K562 (cell line): ENCODE data around the gene ZNF609. TPM values are rescaled to one million over a fixed set of nuclear protein-coding genes. Genes with fewer than 3 reads are reported as not detected.

Experiments used
- CBX3 ChIP-seq, 2 experiments: IDR thresholded peaks; 1 replicate in 1 of 2; 2 replicates in 1 of 2; pipeline ENCODE4 v1.6.1; 2012; ENCODE audit warnings: inconsistent platforms in 2 of 2, low read length in 2 of 2, borderline replicate concordance in 1 of 2, control low read depth in 1 of 2
- HDAC1 ChIP-seq, 2 experiments: fragments of 450-650 bp; IDR thresholded peaks; 2 replicates each; pipeline ENCODE4 v1.6.1; 2016 to 2017; ENCODE audit warnings: inconsistent platforms in 1 of 2, mild to moderate bottlenecking in 1 of 2, moderate library complexity in 1 of 2
- HNRNPK ChIP-seq: fragments of 200-400 bp; formaldehyde crosslinking; IDR thresholded peaks from one replicate; pipeline ENCODE4 v1.6.1; 2018; ENCODE audit warnings: mild to moderate bottlenecking, low read depth, low read length; ENCODE audit not compliant: poor library complexity, severe bottlenecking
- HOXB6 ChIP-seq: fragments of 250-450 bp; sonication (Bioruptor Pico); IDR thresholded peaks from 2 replicates; pipeline ENCODE4 v1.5.1; 2022; ENCODE audit warnings: mild to moderate bottlenecking, borderline replicate concordance
- IRF9 ChIP-seq: fragments of 450-650 bp; IDR thresholded peaks from 2 replicates; pipeline ENCODE4 v1.6.1; 2016; ENCODE audit warnings: missing biosample characterization, missing genetic modification characterization
- NCOA6 ChIP-seq: fragments of 450-650 bp; IDR thresholded peaks from 2 replicates; pipeline ENCODE4 v1.6.1; 2017; ENCODE audit warnings: mild to moderate bottlenecking
- NUFIP1 ChIP-seq: fragments of 450-650 bp; IDR thresholded peaks from 2 replicates; pipeline ENCODE4 v1.6.1; 2018; ENCODE audit not compliant: partially characterized antibody
- POLR2AphosphoS2 ChIP-seq: IDR thresholded peaks from 2 replicates; pipeline ENCODE4 v1.6.1; 2012; ENCODE audit warnings: low read length, improper control_type of control experiment
- PRMT5 ChIP-seq: sonication (generic); formaldehyde crosslinking; IDR thresholded peaks from 2 replicates; pipeline ENCODE4 v1.5.0; 2020; ENCODE audit warnings: missing genetic modification reagents
- SOX6 ChIP-seq: fragments of 450-650 bp; IDR thresholded peaks from 2 replicates; pipeline ENCODE4 v1.6.1; 2014; ENCODE audit warnings: mild to moderate bottlenecking
- THRB ChIP-seq: fragments of 450-650 bp; formaldehyde crosslinking; conservative IDR thresholded peaks from 2 replicates; pipeline ENCODE4 v1.4.0; 2022; ENCODE audit warnings: mild to moderate bottlenecking, missing genetic modification characterization
- USF2 ChIP-seq: sonication (generic); formaldehyde crosslinking; IDR thresholded peaks from 2 replicates; pipeline ENCODE4 v1.5.0; 2020; ENCODE audit warnings: missing genetic modification reagents
- ZBTB17 ChIP-seq: fragments of 450-650 bp; formaldehyde crosslinking; IDR thresholded peaks from 2 replicates; pipeline ENCODE4 v1.4.0; 2020; ENCODE audit warnings: mild to moderate bottlenecking
- ZNF146 ChIP-seq: IDR thresholded peaks from one replicate; pipeline ENCODE4 v1.6.1; 2018; ENCODE audit warnings: missing compliant biosample characterization; ENCODE audit not compliant: unreplicated experiment
- ZNF655 ChIP-seq: fragments of 250-450 bp; sonication (Bioruptor Pico); IDR thresholded peaks from 2 replicates; pipeline ENCODE4 v1.5.0; 2021
- ZNF77 ChIP-seq: fragments of 250-450 bp; sonication (Bioruptor Pico); IDR thresholded peaks from 2 replicates; pipeline ENCODE4 v1.5.0; 2020
- polyA plus RNA-seq, 8 experiments: library from polyadenylated mRNA; depleted of rRNA in 4 of 8; stranded (reverse) in 5 of 8; unstranded in 3 of 8; fragments of >200 nt; fragmentation: Nextera tagmentation in 2 of 8; fragmentation: Illumina TruSeq in 1 of 8; extraction: Ambion mirVana in 2 of 8; extraction: Trizol in 1 of 8; gene quantifications; 2 replicates each; pipeline versions ENCODE4 v1.2.1 to v1.2.3, GENCODE V29; 2011 to 2014; ENCODE audit warnings: inconsistent platforms in 1 of 8, missing spikeins in 1 of 8
- total RNA-seq, 7 experiments: library from RNA; depleted of rRNA in 6 of 7; stranded (reverse); fragments of >200 nt in 6 of 7; fragmentation: Illumina TruSeq in 2 of 7; extraction: Trizol in 2 of 7; gene quantifications; 2 replicates each; pipeline versions ENCODE4 v1.2.1 to v1.2.3, GENCODE V29; 2011 to 2021; ENCODE audit warnings: low replicate concordance in 1 of 7
- TF ChIP-seq, protein P1 (sequence below), 3 experiments: fragments of 200-800 bp in 1 of 3; fragments of 250-450 bp in 1 of 3; fragments of 450-650 bp in 1 of 3; sonication (Bioruptor Pico) in 1 of 3; sonication (Bioruptor generic) in 1 of 3; formaldehyde crosslinking in 1 of 3; IDR thresholded peaks; 2 replicates each; pipeline versions ENCODE4 v1.6.1 to v1.8.0; 2016 to 2022; ENCODE audit warnings: mild to moderate bottlenecking in 2 of 3, missing genetic modification characterization in 2 of 3, missing compliant biosample characterization in 1 of 3, moderate library complexity in 1 of 3
- TF ChIP-seq, protein P2 (sequence below), 2 experiments: fragments of 450-650 bp in 1 of 2; sonication (generic) in 1 of 2; formaldehyde crosslinking in 1 of 2; IDR thresholded peaks in 1 of 2; conservative IDR thresholded peaks in 1 of 2; 2 replicates each; pipeline versions ENCODE4 v1.6.1 to v1.8.1; 2016 to 2023; ENCODE audit warnings: mild to moderate bottlenecking in 2 of 2, moderate library complexity in 2 of 2, inconsistent platforms in 1 of 2, missing genetic modification reagents in 1 of 2

The ZNF609 gene
- total and polyA plus RNA-seq, 9 of the 15 experiments (the other 6 are each of a cell fraction or from before 2014, with no cell fraction given): 3.0 to 38.7 (median 17.8) TPM

DNA sequence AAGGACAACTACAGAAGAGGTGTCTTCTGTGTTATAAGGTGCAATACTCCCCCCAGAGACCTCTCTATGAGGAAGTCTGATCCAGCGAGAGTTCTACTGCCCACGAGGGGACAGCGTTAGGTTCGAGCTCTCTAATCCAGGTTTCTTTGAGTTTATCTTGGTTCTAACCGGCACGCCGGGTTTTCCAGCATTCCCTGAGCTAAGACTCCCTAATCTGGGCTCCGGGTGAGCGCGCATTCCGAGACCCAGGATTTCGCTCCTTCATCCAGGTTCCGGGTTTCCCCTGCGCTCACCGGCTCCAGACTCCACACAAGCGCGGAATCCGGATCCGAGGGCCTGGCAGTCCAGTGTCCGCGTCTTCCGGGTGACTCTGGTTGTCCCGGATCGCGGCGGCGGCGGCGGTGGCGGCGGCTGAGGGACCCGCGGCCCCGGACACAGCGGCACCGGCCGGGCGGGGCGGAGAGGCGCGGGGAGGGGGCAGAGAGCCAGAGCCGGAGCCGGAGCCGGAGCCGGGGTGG lies at the start of gene ZNF609 (continued):
- TF ChIP-seq, protein P1, sequence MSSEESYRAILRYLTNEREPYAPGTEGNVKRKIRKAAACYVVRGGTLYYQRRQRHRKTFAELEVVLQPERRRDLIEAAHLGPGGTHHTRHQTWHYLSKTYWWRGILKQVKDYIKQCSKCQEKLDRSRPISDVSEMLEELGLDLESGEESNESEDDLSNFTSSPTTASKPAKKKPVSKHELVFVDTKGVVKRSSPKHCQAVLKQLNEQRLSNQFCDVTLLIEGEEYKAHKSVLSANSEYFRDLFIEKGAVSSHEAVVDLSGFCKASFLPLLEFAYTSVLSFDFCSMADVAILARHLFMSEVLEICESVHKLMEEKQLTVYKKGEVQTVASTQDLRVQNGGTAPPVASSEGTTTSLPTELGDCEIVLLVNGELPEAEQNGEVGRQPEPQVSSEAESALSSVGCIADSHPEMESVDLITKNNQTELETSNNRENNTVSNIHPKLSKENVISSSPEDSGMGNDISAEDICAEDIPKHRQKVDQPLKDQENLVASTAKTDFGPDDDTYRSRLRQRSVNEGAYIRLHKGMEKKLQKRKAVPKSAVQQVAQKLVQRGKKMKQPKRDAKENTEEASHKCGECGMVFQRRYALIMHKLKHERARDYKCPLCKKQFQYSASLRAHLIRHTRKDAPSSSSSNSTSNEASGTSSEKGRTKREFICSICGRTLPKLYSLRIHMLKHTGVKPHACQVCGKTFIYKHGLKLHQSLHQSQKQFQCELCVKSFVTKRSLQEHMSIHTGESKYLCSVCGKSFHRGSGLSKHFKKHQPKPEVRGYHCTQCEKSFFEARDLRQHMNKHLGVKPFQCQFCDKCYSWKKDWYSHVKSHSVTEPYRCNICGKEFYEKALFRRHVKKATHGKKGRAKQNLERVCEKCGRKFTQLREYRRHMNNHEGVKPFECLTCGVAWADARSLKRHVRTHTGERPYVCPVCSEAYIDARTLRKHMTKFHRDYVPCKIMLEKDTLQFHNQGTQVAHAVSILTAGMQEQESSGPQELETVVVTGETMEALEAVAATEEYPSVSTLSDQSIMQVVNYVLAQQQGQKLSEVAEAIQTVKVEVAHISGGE (CRISPR knock-in tag; IDR thresholded peaks at IDR 0.05): peak in 1 of 3 experiments; percentile 79; a peak in 3 of 6 replicates
- TF ChIP-seq USF2 (CRISPR knock-in tag): no peak; the same call in 1 of the 2 replicates
- no peak for TF ChIP-seq POLR2AphosphoS2
- no peak for TF ChIP-seq IRF9 (tag)
- TF ChIP-seq ZNF655 (CRISPR knock-in tag): no peak
- no peak for TF ChIP-seq NCOA6
- TF ChIP-seq HOXB6 (CRISPR knock-in tag): no peak
- TF ChIP-seq ZBTB17 (CRISPR knock-in tag): peak; percentile 65; the same call in 1 of the 2 replicates
- no peak for TF ChIP-seq PRMT5 (CRISPR knock-in tag)
- no peak for TF ChIP-seq HDAC1 (IDR thresholded peaks at IDR 0.05)
- TF ChIP-seq, protein P2, sequence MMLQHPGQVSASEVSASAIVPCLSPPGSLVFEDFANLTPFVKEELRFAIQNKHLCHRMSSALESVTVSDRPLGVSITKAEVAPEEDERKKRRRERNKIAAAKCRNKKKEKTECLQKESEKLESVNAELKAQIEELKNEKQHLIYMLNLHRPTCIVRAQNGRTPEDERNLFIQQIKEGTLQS (IDR thresholded peaks at IDR 0.05): no peak
- TF ChIP-seq, protein P2 (CRISPR knock-in tag; conservative IDR thresholded peaks at IDR 0.05): peak; percentile 79
- TF ChIP-seq HNRNPK: no peak
- peak; percentile 97 for TF ChIP-seq NUFIP1
- TF ChIP-seq THRB (CRISPR knock-in tag): no peak
- peak in 1 of 2 experiments; percentile 80; a peak in 2 of 3 replicates for TF ChIP-seq CBX3 (IDR thresholded peaks at IDR 0.05; ENCODE audit: borderline replicate concordance in 1 of 2, low read length in 2 of 2)
- no peak for TF ChIP-seq ZNF146
- peak; percentile 64 for TF ChIP-seq SOX6
- no peak for TF ChIP-seq ZNF77 (CRISPR knock-in tag)
